GM10266 (cell line): ENCODE measurements around the gene CHSY1.

Experiments
- DNase-seq: peaks from one replicate; pipeline ENCODE4 v3.0.0; 2012; ENCODE audit errors: extremely low spot score
- CTCF ChIP-seq: IDR thresholded peaks from 2 replicates; pipeline ENCODE4 v1.5.1; 2012; ENCODE audit warnings: mild to moderate bottlenecking, low read depth; ENCODE audit not compliant: control insufficient read depth, insufficient read depth; ENCODE audit errors: missing control alignments

Gene CHSY1

GRCh38 chr15:101201411-101202174 lies 50.3 kb downstream of the CHSY1 start:
- no peak for DNase-seq
- no peak for TF ChIP-seq CTCF

- no peak for TF ChIP-seq CTCF
- no peak for DNase-seq
These were observed 51.7 kb downstream of the CHSY1 start for GRCh38 chr15:101200181-101200580.

- DNase-seq: no peak
- TF ChIP-seq CTCF: no peak
These were observed 53.0 kb downstream of the CHSY1 start for GRCh38 chr15:101198800-101199199.

- no peak for TF ChIP-seq CTCF
- no peak for DNase-seq
These were observed 53.7 kb downstream of the CHSY1 start for GRCh38 chr15:101198031-101198575.

- no peak for TF ChIP-seq CTCF
- no peak for DNase-seq
These were observed 57.2 kb downstream of the CHSY1 start for GRCh38 chr15:101194546-101195125.

GRCh38 chr15:101193806-101194545 lies 57.9 kb downstream of the CHSY1 start:
- no peak for DNase-seq
- TF ChIP-seq CTCF: no peak

GRCh38 chr15:101193120-101193644 lies 58.7 kb downstream of the CHSY1 start:
- DNase-seq: no peak

More at GRCh38 chr15:101193120-101193644, 58.7 kb downstream of the CHSY1 start:
- no peak for TF ChIP-seq CTCF
